GM18951 (cell line): ENCODE data around the gene NBEA.
"Not testable (repeated sequence)": the region's sequence is repeated elsewhere in the genome, so short reads cannot be mapped to it uniquely, and the experiment has no call there.

Experiments
- POLR2A ChIP-seq: IDR thresholded peaks from 4 replicates; pipeline ENCODE4 v1.6.1; 2011; ENCODE audit warnings: mild to moderate bottlenecking; ENCODE audit not compliant: insufficient read length, insufficient read depth; ENCODE audit errors: extremely low read depth
- in situ Hi-C: fragments of 300-500 bp; cut with MboI; formaldehyde crosslinking; loops from one replicate; pipeline ENCODE4 v1.12.0; 2022; ENCODE audit warnings: low sequenced_read_pairs, mixed read lengths, inconsistent platforms; ENCODE audit not compliant: unreplicated experiment

NBEA gene

DNA sequence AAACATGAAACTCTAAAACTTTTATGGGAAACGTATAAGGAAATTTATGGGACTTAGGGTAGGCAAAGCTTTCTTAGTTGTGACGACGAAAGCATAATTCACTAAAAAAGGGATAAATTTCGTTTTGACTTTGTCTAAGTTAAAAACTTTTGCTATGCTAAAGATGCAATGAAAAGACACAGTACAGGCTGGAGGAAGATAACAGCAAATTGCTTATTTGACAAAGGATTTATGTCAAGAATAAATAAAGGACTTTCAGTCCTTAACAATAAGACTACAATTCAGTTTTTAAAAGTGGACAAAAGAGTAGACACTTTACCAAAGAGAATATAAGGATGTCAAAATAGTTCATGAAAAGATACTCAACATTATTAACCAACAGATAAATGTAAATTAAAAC is 150.2 kb downstream of the NBEA start:
- no peak for TF ChIP-seq POLR2A
- in situ Hi-C loops = no loop called here

DNA sequence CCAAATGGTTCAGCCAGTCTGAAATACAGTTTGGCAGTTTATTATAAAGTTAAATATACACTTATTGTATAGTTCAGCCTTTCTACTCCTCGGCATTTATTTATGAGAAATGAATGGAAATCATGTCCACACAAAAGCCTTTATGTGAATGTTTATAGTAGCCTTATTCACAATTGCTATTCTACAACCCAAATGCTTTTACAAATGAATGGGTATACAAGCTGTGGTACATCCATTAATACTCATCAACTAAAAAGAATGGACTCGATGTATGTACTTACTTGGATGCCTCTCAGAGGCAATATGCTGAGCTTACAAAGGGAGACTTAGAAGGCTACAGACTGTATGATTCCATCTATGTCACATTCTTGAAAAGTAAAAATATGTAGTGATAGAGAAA is 150.7 kb downstream of the NBEA start:
- no peak for TF ChIP-seq POLR2A
- in situ Hi-C loops = no loop called here

DNA sequence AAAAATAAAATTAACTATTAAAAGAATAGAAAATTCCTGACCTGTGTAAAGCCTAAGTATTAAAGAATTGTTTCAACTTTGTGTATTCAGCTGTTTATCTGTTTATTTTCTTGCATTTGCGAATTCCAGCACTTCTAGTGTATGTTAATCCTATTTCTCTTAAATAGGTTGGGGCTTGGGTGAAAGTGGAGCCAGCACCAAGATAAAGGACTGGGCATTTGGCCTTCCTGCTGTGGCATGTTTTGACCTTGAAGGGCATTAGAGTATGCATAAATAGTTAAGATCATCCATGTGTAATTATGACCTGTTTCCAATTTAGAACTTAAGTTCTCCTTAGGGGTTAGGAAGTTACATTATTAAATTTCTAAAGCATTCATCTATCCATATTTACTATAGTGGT is 151.3 kb downstream of the NBEA start:
- in situ Hi-C loops = no loop called here
- no peak for TF ChIP-seq POLR2A

DNA sequence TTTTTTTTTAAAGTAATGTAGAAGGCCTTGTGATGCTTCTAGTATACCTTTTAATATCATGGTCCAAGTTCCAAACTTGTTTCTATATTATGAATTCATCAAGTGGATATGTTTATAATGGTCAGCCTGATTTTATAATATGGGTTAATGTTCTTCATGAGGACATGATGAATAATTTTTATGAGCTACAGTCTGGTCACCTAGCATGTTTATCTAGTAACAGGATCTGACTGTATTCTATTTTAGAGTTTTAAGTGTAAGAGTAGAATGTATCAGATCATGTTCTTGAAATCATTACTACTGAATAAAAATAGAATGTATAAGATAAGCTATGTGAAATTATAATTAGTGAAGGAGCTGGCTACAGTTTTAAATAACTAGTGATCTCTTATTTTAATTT is 164.7 kb downstream of the NBEA start:
- in situ Hi-C loops = not testable (repeated sequence)

DNA sequence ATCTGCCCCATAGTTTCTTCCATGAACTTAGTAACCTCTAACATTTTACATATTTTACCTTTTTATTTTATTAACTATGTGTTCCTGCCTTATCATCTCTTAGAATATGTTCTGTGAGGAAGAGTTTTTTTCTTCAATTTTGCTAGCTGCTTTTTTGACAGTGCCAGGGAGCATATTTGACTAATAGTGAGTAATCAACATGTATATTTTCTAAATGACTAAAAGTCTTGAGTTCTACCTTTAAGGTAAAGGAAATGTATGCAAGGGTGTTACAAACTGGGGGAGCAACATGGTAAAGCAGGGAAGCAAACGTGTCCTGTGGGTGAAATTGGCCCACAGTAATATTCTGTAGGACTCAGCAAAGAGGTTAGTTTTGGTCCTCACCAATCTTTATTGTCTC is 165.5 kb downstream of the NBEA start:
- TF ChIP-seq POLR2A = no peak
- in situ Hi-C loops = no loop called here

DNA sequence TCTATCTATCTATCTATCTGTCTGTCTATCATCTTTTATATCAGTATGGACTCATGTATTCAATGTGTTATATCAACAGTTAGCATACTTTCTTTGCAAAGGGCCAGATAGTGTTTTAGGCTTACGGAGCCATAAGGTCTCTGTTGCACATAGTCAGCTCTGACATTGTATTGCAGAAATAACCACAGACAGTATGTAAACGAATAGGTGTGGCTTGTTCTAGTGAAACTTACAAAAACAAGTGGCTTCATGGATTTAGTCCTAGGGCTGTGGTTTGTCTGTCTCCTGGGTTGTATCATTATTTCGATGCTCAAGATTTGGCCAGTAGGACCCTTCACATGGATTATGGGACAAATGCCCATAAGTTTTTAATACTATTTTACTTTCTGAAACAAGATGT is 171.5 kb downstream of the NBEA start:
- in situ Hi-C loops = not testable (repeated sequence)

DNA sequence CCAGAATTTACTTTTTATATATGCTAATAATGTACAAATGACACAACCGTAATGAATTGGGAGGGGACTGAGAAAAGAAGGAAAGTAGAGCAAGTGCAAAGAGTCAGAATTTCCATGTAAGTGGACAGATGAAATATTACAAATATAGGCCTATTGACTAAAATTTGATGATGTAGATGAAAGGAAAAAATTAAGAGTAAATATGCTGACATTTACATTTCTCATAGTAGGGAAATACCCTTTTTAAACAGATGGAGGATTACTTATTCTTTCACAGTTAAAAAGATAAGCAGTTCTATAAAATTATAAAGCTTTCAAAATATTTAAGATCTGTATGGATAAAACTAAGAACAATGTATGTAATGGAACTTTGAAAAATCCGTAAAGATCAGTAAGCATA is 185.4 kb downstream of the NBEA start:
- no peak for TF ChIP-seq POLR2A
- in situ Hi-C loops = no loop called here

DNA sequence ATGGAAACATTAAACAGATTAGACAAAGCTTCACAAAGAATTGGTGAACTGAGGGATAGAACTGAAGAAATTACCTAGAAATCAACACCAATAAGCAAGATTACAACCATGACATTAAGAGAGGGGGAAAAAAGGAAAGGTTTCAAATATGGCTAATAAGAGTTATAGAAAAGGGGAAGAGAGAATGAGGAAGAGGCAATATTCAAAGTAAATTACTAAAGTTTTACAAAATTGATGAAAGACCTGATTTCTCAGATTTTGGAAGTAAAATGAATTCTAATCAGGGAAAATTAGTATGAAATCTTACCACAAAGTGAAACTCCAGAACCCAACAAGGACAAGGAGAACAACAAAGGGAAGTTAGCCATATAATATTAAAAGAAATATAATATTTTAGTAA is 187.4 kb downstream of the NBEA start:
- in situ Hi-C loops = no loop called here
- no peak for TF ChIP-seq POLR2A

DNA sequence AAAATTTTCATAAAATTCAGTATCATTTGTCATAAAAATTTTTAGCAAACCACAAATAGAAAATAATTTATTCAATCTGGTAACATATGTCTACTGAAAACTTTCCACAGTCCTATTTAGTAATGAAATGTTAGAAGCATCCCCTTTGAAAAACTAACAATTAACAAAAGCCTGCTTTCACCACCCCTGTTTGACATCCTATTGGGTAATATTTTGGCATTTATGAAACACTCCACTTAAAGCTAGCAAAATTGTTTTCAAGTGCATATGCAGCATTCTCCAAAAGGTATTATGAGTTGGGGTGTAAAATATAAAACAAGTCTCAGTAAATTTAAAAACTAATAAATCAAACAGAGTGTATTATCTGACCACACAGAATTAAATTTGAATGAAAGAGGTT is 189.4 kb downstream of the NBEA start:
- in situ Hi-C loops = no loop called here
- no peak for TF ChIP-seq POLR2A

DNA sequence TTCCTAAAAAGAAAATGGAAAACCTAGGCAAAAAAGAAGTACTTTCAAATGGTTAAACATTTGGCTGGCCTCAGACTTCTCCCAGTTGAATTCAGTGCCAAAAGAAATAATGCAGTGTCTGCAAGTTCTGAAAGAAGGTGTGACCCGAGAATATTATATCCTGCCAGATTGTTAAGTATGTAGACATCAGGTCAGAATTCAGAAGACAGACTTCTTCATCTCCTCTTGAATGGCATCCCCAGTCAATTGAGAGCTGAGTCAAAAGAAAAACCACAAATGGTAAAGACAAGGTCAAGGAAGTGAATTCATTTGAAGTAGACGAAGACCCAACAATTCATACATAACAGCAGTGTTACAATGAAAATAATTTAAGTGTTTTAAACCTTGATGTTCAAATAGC is 194.5 kb downstream of the NBEA start:
- in situ Hi-C loops = no loop called here
- no peak for TF ChIP-seq POLR2A

DNA sequence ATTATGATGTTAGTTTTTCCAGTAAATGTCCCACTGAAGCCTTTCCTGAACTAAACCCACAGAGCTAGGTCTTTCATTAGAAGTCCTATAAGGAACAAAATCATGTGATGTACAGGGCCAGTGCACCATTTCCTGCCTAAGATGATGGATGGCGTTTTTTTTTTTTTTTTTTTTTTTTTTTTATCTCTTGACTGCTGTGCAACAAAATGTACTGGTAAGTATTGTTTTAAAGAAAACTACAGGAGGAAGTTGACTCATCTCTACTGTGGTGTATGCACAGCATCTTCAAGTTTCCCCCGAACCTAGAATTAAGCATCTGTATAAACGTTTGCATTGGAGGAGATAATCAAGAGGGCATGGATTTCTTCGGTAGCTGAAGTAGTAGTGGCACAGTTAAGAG is 197.5 kb downstream of the NBEA start:
- in situ Hi-C loops = no loop called here
- TF ChIP-seq POLR2A = no peak

DNA sequence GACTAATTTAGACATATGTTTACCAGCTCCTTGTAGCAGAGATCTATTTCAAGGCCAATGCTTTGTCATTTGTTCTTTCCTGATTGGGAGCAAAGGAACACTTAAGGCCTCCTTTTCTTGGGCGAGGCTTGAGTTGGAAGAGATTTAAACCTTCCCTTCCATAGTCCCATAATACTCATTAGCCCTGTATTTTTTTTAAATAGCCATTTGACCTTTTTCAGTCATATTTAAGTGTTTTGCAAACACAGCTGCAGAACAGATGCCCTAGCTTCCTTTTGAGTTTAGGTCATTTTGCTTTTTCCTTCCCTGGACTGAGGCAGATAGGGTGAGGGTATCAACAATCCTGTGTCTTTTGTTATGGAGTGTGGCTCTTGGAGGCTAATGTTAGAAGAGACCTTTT is 198.3 kb downstream of the NBEA start:
- in situ Hi-C loops = no loop called here
- no peak for TF ChIP-seq POLR2A

DNA sequence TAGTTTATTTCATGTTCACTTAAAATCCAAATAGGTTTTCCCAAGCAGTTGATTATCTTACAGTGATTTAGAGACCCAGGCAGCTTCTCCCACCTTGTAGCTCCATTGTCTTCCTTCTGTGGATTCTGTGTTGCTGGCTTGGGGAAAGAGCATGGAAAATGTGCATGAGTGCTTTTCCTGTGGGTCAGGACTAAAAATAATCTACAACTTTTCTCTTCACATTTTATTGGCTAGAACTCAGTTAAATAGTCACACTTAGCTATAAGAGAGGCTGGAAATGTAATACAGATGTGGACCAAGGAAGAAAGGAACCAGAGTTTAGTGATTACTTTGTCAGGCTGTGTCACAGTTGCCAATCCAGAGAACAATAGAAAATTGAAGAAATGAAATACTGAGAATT is 198.8 kb downstream of the NBEA start:
- in situ Hi-C loops = no loop called here
- TF ChIP-seq POLR2A = no peak

DNA sequence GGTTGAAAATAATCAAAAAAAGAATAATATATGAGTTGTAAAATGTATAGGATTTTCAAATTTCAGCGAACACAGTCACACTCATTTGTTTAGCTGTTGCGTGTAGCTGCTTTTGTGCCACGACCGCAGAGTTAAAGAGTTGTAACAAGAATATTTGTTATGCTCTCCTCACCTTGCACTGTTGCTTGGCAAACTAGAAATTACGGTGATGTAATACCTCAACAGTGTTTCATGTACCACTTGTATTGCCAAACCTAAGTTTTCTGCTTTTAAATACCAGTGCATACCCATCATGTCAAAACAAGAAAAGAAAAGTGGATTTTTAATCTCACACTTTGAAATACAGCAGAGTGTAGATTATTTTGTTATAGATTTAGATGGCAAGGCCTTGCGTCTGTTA is 201.1 kb downstream of the NBEA start:
- TF ChIP-seq POLR2A = no peak
- in situ Hi-C loops = no loop called here

DNA sequence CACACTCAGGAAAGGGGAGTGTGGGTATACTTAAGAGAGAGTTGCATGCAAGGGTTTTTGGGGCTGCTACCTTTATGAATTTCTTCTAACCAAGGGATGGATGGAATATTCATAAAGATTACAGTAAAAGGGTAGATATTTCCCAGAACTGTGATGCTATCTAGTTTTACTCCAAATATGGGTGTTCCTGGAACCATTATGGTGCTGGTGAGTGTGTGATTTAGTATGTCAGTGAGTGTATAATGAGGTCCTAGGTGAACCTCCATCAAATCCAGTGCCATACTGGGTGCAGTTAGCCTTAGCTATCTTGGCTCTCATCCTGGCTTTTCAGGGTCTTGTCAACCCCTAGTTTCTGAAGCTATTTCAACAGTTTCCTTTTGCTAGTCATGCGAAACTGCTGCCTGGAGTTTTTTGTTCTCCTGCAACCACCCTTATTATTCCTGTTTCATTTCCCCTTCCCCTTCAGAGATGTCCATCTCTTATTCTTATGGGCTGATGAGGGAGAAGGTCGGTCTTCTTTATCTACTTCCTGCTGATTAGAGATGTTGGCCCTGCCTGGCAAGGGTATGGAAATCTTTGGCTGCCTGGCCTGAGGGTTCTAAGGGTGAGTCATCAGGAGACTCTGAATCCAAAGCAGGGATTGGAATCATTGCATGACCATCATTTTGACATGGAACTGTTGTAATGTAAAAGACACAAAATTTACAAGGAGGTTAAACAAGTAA is 202.3 kb downstream of the NBEA start:
- in situ Hi-C loops = no loop called here
- no peak for TF ChIP-seq POLR2A
